Hematopoietic multipotent progenitor cell treated with erythropoietin and hydrocortisone succinate and interleukin-3 and kit ligand, for 6 days (in vitro differentiated cells): ENCODE data around the gene SYTL5.
A peak's percentile ranks its signal among the peaks of the same experiment; 100 is the strongest.

Experiments
- DNase-seq: peaks from one replicate; pipeline ENCODE4 v3.0.0-alpha.2; 2015

SYTL5 gene

GRCh38 chrX:38099688-38100087, 93.3 kb downstream of the SYTL5 start:
- no peak for DNase-seq

GRCh38 chrX:38102240-38102639, 95.9 kb downstream of the SYTL5 start:
- no peak for DNase-seq

- DNase-seq, result no peak
Observed at GRCh38 chrX:38102875-38103274, 96.5 kb downstream of the SYTL5 start.

GRCh38 chrX:38103857-38104812, 97.8 kb downstream of the SYTL5 start:
- DNase-seq, result peak; percentile 11

- DNase-seq, result no peak
Observed at GRCh38 chrX:38105216-38105725, 98.9 kb downstream of the SYTL5 start.

GRCh38 chrX:38106991-38107655, 100.8 kb downstream of the SYTL5 start:
- DNase-seq, result no peak

GRCh38 chrX:38108364-38108763, 102.0 kb downstream of the SYTL5 start:
- no peak for DNase-seq

GRCh38 chrX:38109042-38109898, 102.9 kb downstream of the SYTL5 start:
- no peak for DNase-seq

GRCh38 chrX:38110231-38110630, 103.9 kb downstream of the SYTL5 start:
- DNase-seq, result no peak

- DNase-seq, result no peak
Observed at GRCh38 chrX:38111196-38111595, 104.8 kb downstream of the SYTL5 start.

- no peak for DNase-seq
Observed at GRCh38 chrX:38112566-38112965, 106.2 kb downstream of the SYTL5 start.

GRCh38 chrX:38116706-38117105, 110.4 kb downstream of the SYTL5 start:
- no peak for DNase-seq

GRCh38 chrX:38117485-38117884, 111.1 kb downstream of the SYTL5 start:
- DNase-seq, result no peak

- no peak for DNase-seq
Observed at GRCh38 chrX:38124000-38124399, 117.6 kb downstream of the SYTL5 start.

GRCh38 chrX:38126179-38126578, 119.8 kb downstream of the SYTL5 start:
- DNase-seq, result no peak

- DNase-seq, result no peak
Observed at GRCh38 chrX:38127961-38128360, 121.6 kb downstream of the SYTL5 start.

- no peak for DNase-seq
Observed at GRCh38 chrX:38129366-38129765, 123.0 kb downstream of the SYTL5 start.

- no peak for DNase-seq
Observed at GRCh38 chrX:38138157-38138891, 132.0 kb downstream of the SYTL5 start.

- DNase-seq, result peak; percentile 4
Observed at GRCh38 chrX:38138900-38139299, 132.5 kb downstream of the SYTL5 start.

- DNase-seq, result no peak
Observed at GRCh38 chrX:38142610-38143009, 136.3 kb downstream of the SYTL5 start.

- DNase-seq, result no peak
Observed at GRCh38 chrX:38149016-38149415, 142.7 kb downstream of the SYTL5 start.

- DNase-seq, result no peak
Observed at GRCh38 chrX:38150993-38151392, 144.6 kb downstream of the SYTL5 start.
